ENCODE measurements around the gene TTLL10. TPM values are rescaled to one million over a fixed set of nuclear protein-coding genes. Genes with fewer than 3 reads are reported as not detected.
"Not testable (repeated sequence)": the region's sequence is repeated elsewhere in the genome, so short reads cannot be mapped to it uniquely, and the experiment has no call there.

The TTLL10 gene
- polyA plus RNA-seq, 2 donors: 0.28 to 0.43 TPM

- Histone ChIP-seq H3K9me3 (ENCODE audit: control insufficient read depth in 2 of 2, insufficient read depth in 1 of 2, low read depth in 1 of 2, low read length in 1 of 2) (no peaks in the 10 kb centered on the region), H3K4me1 (ENCODE audit: control insufficient read depth in 2 of 2, insufficient read depth in 2 of 2, low read length in 1 of 2) (no peaks in the 10 kb centered on the region), H3K4me3 (ENCODE audit: low read depth in 1 of 2, low read length in 2 of 2) (no peak overlapping the region), H3K27me3 (ENCODE audit: control insufficient read depth in 1 of 2, insufficient read depth in 2 of 2, low read length in 2 of 2) (no peaks in the 10 kb centered on the region), H3K27ac (ENCODE audit: low read depth in 2 of 2, low read length in 1 of 2) (no peak overlapping the region), H3K36me3 (ENCODE audit: control insufficient read depth in 2 of 2, insufficient read depth in 2 of 2, low read length in 1 of 2) (no peaks in the 10 kb centered on the region)
- WGBS, 2 donors: 85 to 90% methylated on average over 31 of the region's 31 CpGs
Measured at GRCh38 chr1:1185101-1185765, 11.6 kb downstream of the TTLL10 start.

- no peaks in the 10 kb centered on the region for H3K27me3 ChIP-seq (ENCODE audit: control insufficient read depth in 1 of 2, insufficient read depth in 2 of 2, low read length in 2 of 2)
- H3K4me3 ChIP-seq (ENCODE audit: low read depth in 1 of 2, low read length in 2 of 2): no peak overlapping the region
- no peak overlapping the region for H3K27ac ChIP-seq (ENCODE audit: low read depth in 2 of 2, low read length in 1 of 2)
- no peaks in the 10 kb centered on the region for H3K9me3 ChIP-seq (ENCODE audit: control insufficient read depth in 2 of 2, insufficient read depth in 1 of 2, low read depth in 1 of 2, low read length in 1 of 2)
- no peaks in the 10 kb centered on the region for H3K36me3 ChIP-seq (ENCODE audit: control insufficient read depth in 2 of 2, insufficient read depth in 2 of 2, low read length in 1 of 2)
- H3K4me1 ChIP-seq (ENCODE audit: control insufficient read depth in 2 of 2, insufficient read depth in 2 of 2, low read length in 1 of 2): no peaks in the 10 kb centered on the region
Measured at GRCh38 chr1:1187938-1188337, 14.3 kb downstream of the TTLL10 start.

GRCh38 chr1:1189111-1189510, 15.4 kb downstream of the TTLL10 start:
- Histone ChIP-seq H3K4me1 (ENCODE audit: control insufficient read depth in 2 of 2, insufficient read depth in 2 of 2, low read length in 1 of 2) (no peaks in the 10 kb centered on the region), H3K27me3 (ENCODE audit: control insufficient read depth in 1 of 2, insufficient read depth in 2 of 2, low read length in 2 of 2) (no peaks in the 10 kb centered on the region), H3K4me3 (ENCODE audit: low read depth in 1 of 2, low read length in 2 of 2) (no peak overlapping the region), H3K9me3 (ENCODE audit: control insufficient read depth in 2 of 2, insufficient read depth in 1 of 2, low read depth in 1 of 2, low read length in 1 of 2) (no peaks in the 10 kb centered on the region), H3K27ac (ENCODE audit: low read depth in 2 of 2, low read length in 1 of 2) (no peak overlapping the region), H3K36me3 (ENCODE audit: control insufficient read depth in 2 of 2, insufficient read depth in 2 of 2, low read length in 1 of 2) (no peaks in the 10 kb centered on the region)
- WGBS, 2 donors: 68 to 76% methylated on average over 5 of the region's 5 CpGs

- Histone ChIP-seq H3K9me3 (ENCODE audit: control insufficient read depth in 2 of 2, insufficient read depth in 1 of 2, low read depth in 1 of 2, low read length in 1 of 2) (no peaks in the 10 kb centered on the region), H3K4me3 (ENCODE audit: low read depth in 1 of 2, low read length in 2 of 2) (no peak overlapping the region), H3K4me1 (ENCODE audit: control insufficient read depth in 2 of 2, insufficient read depth in 2 of 2, low read length in 1 of 2) (no peaks in the 10 kb centered on the region), H3K27ac (ENCODE audit: low read depth in 2 of 2, low read length in 1 of 2) (peak overlapping the region in 1 of 2 donors; percentile 78), H3K27me3 (ENCODE audit: control insufficient read depth in 1 of 2, insufficient read depth in 2 of 2, low read length in 2 of 2) (no peaks in the 10 kb centered on the region), H3K36me3 (ENCODE audit: control insufficient read depth in 2 of 2, insufficient read depth in 2 of 2, low read length in 1 of 2) (no peaks in the 10 kb centered on the region)
- 77% methylated on average over 11 of the region's 11 CpGs for WGBS, 2 donors
Measured at GRCh38 chr1:1191734-1192133, 18.1 kb downstream of the TTLL10 start.

- Histone ChIP-seq H3K27ac (ENCODE audit: low read depth in 2 of 2, low read length in 1 of 2) (no peak overlapping the region), H3K9me3 (ENCODE audit: control insufficient read depth in 2 of 2, insufficient read depth in 1 of 2, low read depth in 1 of 2, low read length in 1 of 2) (no peaks in the 10 kb centered on the region), H3K36me3 (ENCODE audit: control insufficient read depth in 2 of 2, insufficient read depth in 2 of 2, low read length in 1 of 2) (no peaks in the 10 kb centered on the region), H3K4me1 (ENCODE audit: control insufficient read depth in 2 of 2, insufficient read depth in 2 of 2, low read length in 1 of 2) (no peaks in the 10 kb centered on the region), H3K27me3 (ENCODE audit: control insufficient read depth in 1 of 2, insufficient read depth in 2 of 2, low read length in 2 of 2) (no peaks in the 10 kb centered on the region), H3K4me3 (ENCODE audit: low read depth in 1 of 2, low read length in 2 of 2) (no peak overlapping the region)
- 89 to 97% methylated on average over 3 of the region's 3 CpGs for WGBS, 2 donors
Measured at GRCh38 chr1:1194723-1195122, 21.0 kb downstream of the TTLL10 start.

GRCh38 chr1:1195726-1196125, 22.0 kb downstream of the TTLL10 start:
- H3K36me3 ChIP-seq (ENCODE audit: control insufficient read depth in 2 of 2, insufficient read depth in 2 of 2, low read length in 1 of 2); H3K27me3 ChIP-seq (ENCODE audit: control insufficient read depth in 1 of 2, insufficient read depth in 2 of 2, low read length in 2 of 2); H3K9me3 ChIP-seq (ENCODE audit: control insufficient read depth in 2 of 2, insufficient read depth in 1 of 2, low read depth in 1 of 2, low read length in 1 of 2); H3K4me1 ChIP-seq (ENCODE audit: control insufficient read depth in 2 of 2, insufficient read depth in 2 of 2, low read length in 1 of 2); H3K4me3 ChIP-seq (ENCODE audit: low read depth in 1 of 2, low read length in 2 of 2); H3K27ac ChIP-seq (ENCODE audit: low read depth in 2 of 2, low read length in 1 of 2): not testable (repeated sequence)
- WGBS, 2 donors: 83 to 97% methylated on average over 6 of the region's 6 CpGs

GRCh38 chr1:1196431-1197187, 22.9 kb downstream of the TTLL10 start:
- Histone ChIP-seq H3K9me3 (ENCODE audit: control insufficient read depth in 2 of 2, insufficient read depth in 1 of 2, low read depth in 1 of 2, low read length in 1 of 2) (no peaks in the 10 kb centered on the region), H3K27ac (ENCODE audit: low read depth in 2 of 2, low read length in 1 of 2) (no peak overlapping the region), H3K4me3 (ENCODE audit: low read depth in 1 of 2, low read length in 2 of 2) (no peak overlapping the region), H3K36me3 (ENCODE audit: control insufficient read depth in 2 of 2, insufficient read depth in 2 of 2, low read length in 1 of 2) (no peaks in the 10 kb centered on the region), H3K27me3 (ENCODE audit: control insufficient read depth in 1 of 2, insufficient read depth in 2 of 2, low read length in 2 of 2) (peaks cover 0 to 7% of the 10 kb centered on the region in 2 donors), H3K4me1 (ENCODE audit: control insufficient read depth in 2 of 2, insufficient read depth in 2 of 2, low read length in 1 of 2) (no peaks in the 10 kb centered on the region)
- WGBS, 2 donors: 75 to 79% methylated on average over 13 of the region's 13 CpGs

GRCh38 chr1:1197188-1197500, 23.5 kb downstream of the TTLL10 start:
- Histone ChIP-seq H3K27me3 (ENCODE audit: control insufficient read depth in 1 of 2, insufficient read depth in 2 of 2, low read length in 2 of 2) (peaks cover 0 to 7% of the 10 kb centered on the region in 2 donors), H3K27ac (ENCODE audit: low read depth in 2 of 2, low read length in 1 of 2) (no peak overlapping the region), H3K4me1 (ENCODE audit: control insufficient read depth in 2 of 2, insufficient read depth in 2 of 2, low read length in 1 of 2) (no peaks in the 10 kb centered on the region), H3K9me3 (ENCODE audit: control insufficient read depth in 2 of 2, insufficient read depth in 1 of 2, low read depth in 1 of 2, low read length in 1 of 2) (no peaks in the 10 kb centered on the region), H3K4me3 (ENCODE audit: low read depth in 1 of 2, low read length in 2 of 2) (no peak overlapping the region), H3K36me3 (ENCODE audit: control insufficient read depth in 2 of 2, insufficient read depth in 2 of 2, low read length in 1 of 2) (no peaks in the 10 kb centered on the region)
- 90 to 92% methylated on average over 8 of the region's 8 CpGs for WGBS, 2 donors

GRCh38 chr1:1197551-1198422, 24.1 kb downstream of the TTLL10 start:
- Histone ChIP-seq H3K27ac (ENCODE audit: low read depth in 2 of 2, low read length in 1 of 2) (no peak overlapping the region), H3K9me3 (ENCODE audit: control insufficient read depth in 2 of 2, insufficient read depth in 1 of 2, low read depth in 1 of 2, low read length in 1 of 2) (no peaks in the 10 kb centered on the region), H3K4me3 (ENCODE audit: low read depth in 1 of 2, low read length in 2 of 2) (no peak overlapping the region), H3K27me3 (ENCODE audit: control insufficient read depth in 1 of 2, insufficient read depth in 2 of 2, low read length in 2 of 2) (peaks cover 0 to 7% of the 10 kb centered on the region in 2 donors), H3K36me3 (ENCODE audit: control insufficient read depth in 2 of 2, insufficient read depth in 2 of 2, low read length in 1 of 2) (no peaks in the 10 kb centered on the region), H3K4me1 (ENCODE audit: control insufficient read depth in 2 of 2, insufficient read depth in 2 of 2, low read length in 1 of 2) (no peaks in the 10 kb centered on the region)
- WGBS, 2 donors: 91 to 93% methylated on average over 45 to 48 of the region's 48 CpGs
